ENCODE measurements around the gene MT3. TPM values are rescaled to one million over a fixed set of nuclear protein-coding genes. Genes with fewer than 3 reads are reported as not detected.

The MT3 gene
- total and polyA plus RNA-seq, 2 of the 13 experiments (the other 11 are each of a cell fraction or from before 2014, with no cell fraction given) = not detected

DNA sequence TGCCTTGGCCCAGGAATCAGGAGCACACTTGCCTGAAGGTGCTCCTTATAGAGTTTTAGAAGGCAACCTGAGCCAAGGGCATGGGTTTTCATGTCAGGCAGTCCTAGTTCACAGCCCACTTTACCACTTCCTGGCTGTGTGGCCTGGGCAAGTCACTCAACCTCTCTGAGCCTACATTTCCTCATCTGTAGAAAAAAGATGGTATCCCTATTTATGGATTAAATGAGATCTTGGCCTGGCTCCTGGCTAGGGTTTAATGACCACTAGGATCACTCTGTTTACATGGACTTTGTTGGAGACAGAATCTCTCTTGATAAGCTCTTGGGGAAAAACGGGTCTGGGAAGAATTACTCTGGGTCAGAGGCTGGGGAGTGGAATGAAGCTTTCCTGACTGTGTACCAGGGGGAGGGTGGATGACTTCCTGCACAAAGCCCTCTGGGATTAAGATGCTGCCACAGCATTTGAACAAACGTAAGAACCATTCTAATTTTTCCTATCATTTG, 21.3 kb downstream of the MT3 start (continued):
- TF ChIP-seq RORA (CRISPR knock-in tag; IDR thresholded peaks at IDR 0.05) (no peak), MAZ (IDR thresholded peaks at IDR 0.05; ENCODE audit: borderline replicate concordance, low read depth, low read length) (no peak), MAZ (CRISPR knock-in tag; IDR thresholded peaks at IDR 0.05; ENCODE audit: low read depth) (no peak), ZNF766 (CRISPR knock-in tag; IDR thresholded peaks at IDR 0.05; ENCODE audit: borderline replicate concordance) (0 out of 2 replicates have a peak, but pooled peaks have one; percentile 37), ERF (CRISPR knock-in tag; IDR thresholded peaks at IDR 0.05) (no peak), ZNF569 (CRISPR knock-in tag; IDR thresholded peaks at IDR 0.05; ENCODE audit: borderline replicate concordance) (no peak), MXI1 (IDR thresholded peaks at IDR 0.05; ENCODE audit: borderline replicate concordance, low read depth, low read length) (no peak), ZNF558 (CRISPR knock-in tag; IDR thresholded peaks at IDR 0.05; ENCODE audit: borderline replicate concordance) (no peak), ZBTB7B (CRISPR knock-in tag; IDR thresholded peaks at IDR 0.05) (no peak)
- TF ChIP-seq, protein P1, sequence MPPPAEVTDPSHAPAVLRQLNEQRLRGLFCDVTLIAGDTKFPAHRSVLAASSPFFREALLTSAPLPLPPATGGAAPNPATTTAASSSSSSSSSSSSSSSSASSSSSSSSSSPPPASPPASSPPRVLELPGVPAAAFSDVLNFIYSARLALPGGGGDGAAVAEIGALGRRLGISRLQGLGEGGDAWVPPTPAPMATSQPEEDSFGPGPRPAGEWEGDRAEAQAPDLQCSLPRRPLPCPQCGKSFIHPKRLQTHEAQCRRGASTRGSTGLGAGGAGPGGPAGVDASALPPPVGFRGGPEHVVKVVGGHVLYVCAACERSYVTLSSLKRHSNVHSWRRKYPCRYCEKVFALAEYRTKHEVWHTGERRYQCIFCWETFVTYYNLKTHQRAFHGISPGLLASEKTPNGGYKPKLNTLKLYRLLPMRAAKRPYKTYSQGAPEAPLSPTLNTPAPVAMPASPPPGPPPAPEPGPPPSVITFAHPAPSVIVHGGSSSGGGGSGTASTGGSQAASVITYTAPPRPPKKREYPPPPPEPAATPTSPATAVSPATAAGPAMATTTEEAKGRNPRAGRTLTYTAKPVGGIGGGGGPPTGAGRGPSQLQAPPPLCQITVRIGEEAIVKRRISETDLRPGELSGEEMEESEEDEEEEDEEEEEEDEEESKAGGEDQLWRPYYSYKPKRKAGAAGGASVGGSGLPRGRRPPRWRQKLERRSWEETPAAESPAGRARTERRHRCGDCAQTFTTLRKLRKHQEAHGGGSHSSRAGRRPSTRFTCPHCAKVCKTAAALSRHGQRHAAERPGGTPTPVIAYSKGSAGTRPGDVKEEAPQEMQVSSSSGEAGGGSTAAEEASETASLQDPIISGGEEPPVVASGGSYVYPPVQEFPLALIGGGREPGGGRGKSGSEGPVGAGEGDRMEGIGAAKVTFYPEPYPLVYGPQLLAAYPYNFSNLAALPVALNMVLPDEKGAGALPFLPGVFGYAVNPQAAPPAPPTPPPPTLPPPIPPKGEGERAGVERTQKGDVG (CRISPR knock-in tag; IDR thresholded peaks at IDR 0.05; ENCODE audit: borderline replicate concordance) = no peak
- TF ChIP-seq, protein P2, sequence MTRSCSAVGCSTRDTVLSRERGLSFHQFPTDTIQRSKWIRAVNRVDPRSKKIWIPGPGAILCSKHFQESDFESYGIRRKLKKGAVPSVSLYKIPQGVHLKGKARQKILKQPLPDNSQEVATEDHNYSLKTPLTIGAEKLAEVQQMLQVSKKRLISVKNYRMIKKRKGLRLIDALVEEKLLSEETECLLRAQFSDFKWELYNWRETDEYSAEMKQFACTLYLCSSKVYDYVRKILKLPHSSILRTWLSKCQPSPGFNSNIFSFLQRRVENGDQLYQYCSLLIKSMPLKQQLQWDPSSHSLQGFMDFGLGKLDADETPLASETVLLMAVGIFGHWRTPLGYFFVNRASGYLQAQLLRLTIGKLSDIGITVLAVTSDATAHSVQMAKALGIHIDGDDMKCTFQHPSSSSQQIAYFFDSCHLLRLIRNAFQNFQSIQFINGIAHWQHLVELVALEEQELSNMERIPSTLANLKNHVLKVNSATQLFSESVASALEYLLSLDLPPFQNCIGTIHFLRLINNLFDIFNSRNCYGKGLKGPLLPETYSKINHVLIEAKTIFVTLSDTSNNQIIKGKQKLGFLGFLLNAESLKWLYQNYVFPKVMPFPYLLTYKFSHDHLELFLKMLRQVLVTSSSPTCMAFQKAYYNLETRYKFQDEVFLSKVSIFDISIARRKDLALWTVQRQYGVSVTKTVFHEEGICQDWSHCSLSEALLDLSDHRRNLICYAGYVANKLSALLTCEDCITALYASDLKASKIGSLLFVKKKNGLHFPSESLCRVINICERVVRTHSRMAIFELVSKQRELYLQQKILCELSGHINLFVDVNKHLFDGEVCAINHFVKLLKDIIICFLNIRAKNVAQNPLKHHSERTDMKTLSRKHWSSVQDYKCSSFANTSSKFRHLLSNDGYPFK (CRISPR knock-in tag; IDR thresholded peaks at IDR 0.05; ENCODE audit: borderline replicate concordance) = no peak
- TF ChIP-seq, protein P3, sequence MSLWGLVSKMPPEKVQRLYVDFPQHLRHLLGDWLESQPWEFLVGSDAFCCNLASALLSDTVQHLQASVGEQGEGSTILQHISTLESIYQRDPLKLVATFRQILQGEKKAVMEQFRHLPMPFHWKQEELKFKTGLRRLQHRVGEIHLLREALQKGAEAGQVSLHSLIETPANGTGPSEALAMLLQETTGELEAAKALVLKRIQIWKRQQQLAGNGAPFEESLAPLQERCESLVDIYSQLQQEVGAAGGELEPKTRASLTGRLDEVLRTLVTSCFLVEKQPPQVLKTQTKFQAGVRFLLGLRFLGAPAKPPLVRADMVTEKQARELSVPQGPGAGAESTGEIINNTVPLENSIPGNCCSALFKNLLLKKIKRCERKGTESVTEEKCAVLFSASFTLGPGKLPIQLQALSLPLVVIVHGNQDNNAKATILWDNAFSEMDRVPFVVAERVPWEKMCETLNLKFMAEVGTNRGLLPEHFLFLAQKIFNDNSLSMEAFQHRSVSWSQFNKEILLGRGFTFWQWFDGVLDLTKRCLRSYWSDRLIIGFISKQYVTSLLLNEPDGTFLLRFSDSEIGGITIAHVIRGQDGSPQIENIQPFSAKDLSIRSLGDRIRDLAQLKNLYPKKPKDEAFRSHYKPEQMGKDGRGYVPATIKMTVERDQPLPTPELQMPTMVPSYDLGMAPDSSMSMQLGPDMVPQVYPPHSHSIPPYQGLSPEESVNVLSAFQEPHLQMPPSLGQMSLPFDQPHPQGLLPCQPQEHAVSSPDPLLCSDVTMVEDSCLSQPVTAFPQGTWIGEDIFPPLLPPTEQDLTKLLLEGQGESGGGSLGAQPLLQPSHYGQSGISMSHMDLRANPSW (CRISPR knock-in tag; IDR thresholded peaks at IDR 0.05; ENCODE audit: borderline replicate concordance) = no peak
- TF ChIP-seq, protein P4, sequence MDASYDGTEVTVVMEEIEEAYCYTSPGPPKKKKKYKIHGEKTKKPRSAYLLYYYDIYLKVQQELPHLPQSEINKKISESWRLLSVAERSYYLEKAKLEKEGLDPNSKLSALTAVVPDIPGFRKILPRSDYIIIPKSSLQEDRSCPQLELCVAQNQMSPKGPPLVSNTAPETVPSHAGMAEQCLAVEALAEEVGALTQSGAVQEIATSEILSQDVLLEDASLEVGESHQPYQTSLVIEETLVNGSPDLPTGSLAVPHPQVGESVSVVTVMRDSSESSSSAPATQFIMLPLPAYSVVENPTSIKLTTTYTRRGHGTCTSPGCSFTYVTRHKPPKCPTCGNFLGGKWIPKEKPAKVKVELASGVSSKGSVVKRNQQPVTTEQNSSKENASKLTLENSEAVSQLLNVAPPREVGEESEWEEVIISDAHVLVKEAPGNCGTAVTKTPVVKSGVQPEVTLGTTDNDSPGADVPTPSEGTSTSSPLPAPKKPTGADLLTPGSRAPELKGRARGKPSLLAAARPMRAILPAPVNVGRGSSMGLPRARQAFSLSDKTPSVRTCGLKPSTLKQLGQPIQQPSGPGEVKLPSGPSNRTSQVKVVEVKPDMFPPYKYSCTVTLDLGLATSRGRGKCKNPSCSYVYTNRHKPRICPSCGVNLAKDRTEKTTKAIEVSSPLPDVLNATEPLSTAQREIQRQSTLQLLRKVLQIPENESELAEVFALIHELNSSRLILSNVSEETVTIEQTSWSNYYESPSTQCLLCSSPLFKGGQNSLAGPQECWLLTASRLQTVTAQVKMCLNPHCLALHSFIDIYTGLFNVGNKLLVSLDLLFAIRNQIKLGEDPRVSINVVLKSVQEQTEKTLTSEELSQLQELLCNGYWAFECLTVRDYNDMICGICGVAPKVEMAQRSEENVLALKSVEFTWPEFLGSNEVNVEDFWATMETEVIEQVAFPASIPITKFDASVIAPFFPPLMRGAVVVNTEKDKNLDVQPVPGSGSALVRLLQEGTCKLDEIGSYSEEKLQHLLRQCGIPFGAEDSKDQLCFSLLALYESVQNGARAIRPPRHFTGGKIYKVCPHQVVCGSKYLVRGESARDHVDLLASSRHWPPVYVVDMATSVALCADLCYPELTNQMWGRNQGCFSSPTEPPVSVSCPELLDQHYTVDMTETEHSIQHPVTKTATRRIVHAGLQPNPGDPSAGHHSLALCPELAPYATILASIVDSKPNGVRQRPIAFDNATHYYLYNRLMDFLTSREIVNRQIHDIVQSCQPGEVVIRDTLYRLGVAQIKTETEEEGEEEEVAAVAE (CRISPR knock-in tag; IDR thresholded peaks at IDR 0.05; ENCODE audit: borderline replicate concordance) = no peak
- TF ChIP-seq, protein P5, sequence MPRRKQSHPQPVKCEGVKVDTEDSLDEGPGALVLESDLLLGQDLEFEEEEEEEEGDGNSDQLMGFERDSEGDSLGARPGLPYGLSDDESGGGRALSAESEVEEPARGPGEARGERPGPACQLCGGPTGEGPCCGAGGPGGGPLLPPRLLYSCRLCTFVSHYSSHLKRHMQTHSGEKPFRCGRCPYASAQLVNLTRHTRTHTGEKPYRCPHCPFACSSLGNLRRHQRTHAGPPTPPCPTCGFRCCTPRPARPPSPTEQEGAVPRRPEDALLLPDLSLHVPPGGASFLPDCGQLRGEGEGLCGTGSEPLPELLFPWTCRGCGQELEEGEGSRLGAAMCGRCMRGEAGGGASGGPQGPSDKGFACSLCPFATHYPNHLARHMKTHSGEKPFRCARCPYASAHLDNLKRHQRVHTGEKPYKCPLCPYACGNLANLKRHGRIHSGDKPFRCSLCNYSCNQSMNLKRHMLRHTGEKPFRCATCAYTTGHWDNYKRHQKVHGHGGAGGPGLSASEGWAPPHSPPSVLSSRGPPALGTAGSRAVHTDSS (CRISPR knock-in tag; conservative IDR thresholded peaks at IDR 0.05) = no peak

All from HepG2 (cell line).